HG03565 (cell line): ENCODE measurements around the gene CAPN5.

Source experiments
- ATAC-seq: cut with Tn5 transposase; IDR thresholded peaks from one replicate; pipeline ENCODE4 v1.9.1; 2021; ENCODE audit warnings: mild to moderate bottlenecking, moderate library complexity; ENCODE audit not compliant: unreplicated experiment

The CAPN5 gene

GRCh38 chr11:77165066-77165465 lies 98.3 kb downstream of the CAPN5 start:
- no peak for ATAC-seq

- no peak for ATAC-seq
Measured at GRCh38 chr11:77166021-77166420, 99.2 kb downstream of the CAPN5 start.

- ATAC-seq, result no peak
Measured at GRCh38 chr11:77167111-77167626, 100.4 kb downstream of the CAPN5 start.

GRCh38 chr11:77167791-77168190 lies 101.0 kb downstream of the CAPN5 start:
- no peak for ATAC-seq

GRCh38 chr11:77170107-77170506 lies 103.3 kb downstream of the CAPN5 start:
- no peak for ATAC-seq

- no peak for ATAC-seq
Measured at GRCh38 chr11:77171254-77171653, 104.5 kb downstream of the CAPN5 start.

GRCh38 chr11:77171885-77172665 lies 105.3 kb downstream of the CAPN5 start:
- no peak for ATAC-seq

- ATAC-seq, result no peak
Measured at GRCh38 chr11:77172666-77172982, 105.9 kb downstream of the CAPN5 start.

GRCh38 chr11:77173494-77173893 lies 106.7 kb downstream of the CAPN5 start:
- ATAC-seq, result no peak

GRCh38 chr11:77174559-77174958 lies 107.8 kb downstream of the CAPN5 start:
- ATAC-seq, result no peak

GRCh38 chr11:77175021-77175842 lies 108.5 kb downstream of the CAPN5 start:
- no peak for ATAC-seq
